Activated T-helper 17 cell treated with anti-CD3 and anti-CD28 coated beads, Interleukin-2, amount 50 U/mL, for 72 hours (primary cell): ENCODE data around the gene SYNGR3. TPM values are rescaled to one million over a fixed set of nuclear protein-coding genes. Genes with fewer than 3 reads are reported as not detected.

Source experiments
- ATAC-seq: fragments of 150-1000 bp; cut with Tn5 transposase; replicated peaks from 2 replicates; pipeline ENCODE4 v1.10.0; 2021; ENCODE audit warnings: mild to moderate bottlenecking, moderate library complexity
- H3K27ac Mint-ChIP-seq: one replicate; pipeline ENCODE4 v1.8.0; 2022; ENCODE audit warnings: mixed read lengths
- H3K27me3 Mint-ChIP-seq: one replicate; pipeline ENCODE4 v1.8.0; 2022; ENCODE audit warnings: mixed read lengths
- H3K36me3 Mint-ChIP-seq: one replicate; pipeline ENCODE4 v1.8.0; 2022; ENCODE audit warnings: low read depth, mild to moderate bottlenecking, mixed read lengths
- H3K4me1 Mint-ChIP-seq: one replicate; pipeline ENCODE4 v1.8.0; 2022; ENCODE audit warnings: mixed read lengths
- H3K4me3 Mint-ChIP-seq: one replicate; pipeline ENCODE4 v1.8.0; 2022; ENCODE audit warnings: mild to moderate bottlenecking, mixed read lengths
- H3K9me3 Mint-ChIP-seq: one replicate; pipeline ENCODE4 v1.8.0; 2022; ENCODE audit warnings: mixed read lengths
- total RNA-seq, 2 donors: library from RNA; stranded (reverse); gene quantifications; one replicate each; pipeline ENCODE4 v1.2.3, GENCODE V29; 2022

SYNGR3 gene
- total RNA-seq, 2 donors from 2014 or later, result 5.9 to 7.9 TPM

- no peak overlapping the region for H3K4me3 Mint-ChIP-seq
- H3K27me3 Mint-ChIP-seq, result no peaks in the 10 kb centered on the region
- no peak overlapping the region for H3K27ac Mint-ChIP-seq
- ATAC-seq, result no peak
- H3K9me3 Mint-ChIP-seq, result no peaks in the 10 kb centered on the region
- H3K4me1 Mint-ChIP-seq, result no peaks in the 10 kb centered on the region
- no peaks in the 10 kb centered on the region for H3K36me3 Mint-ChIP-seq
Observed at GRCh38 chr16:2037647-2038381, 48.0 kb downstream of the SYNGR3 start.

GRCh38 chr16:2038382-2039231 is 48.8 kb downstream of the SYNGR3 start:
- no peak overlapping the region for H3K4me3 Mint-ChIP-seq
- H3K36me3 Mint-ChIP-seq, result no peaks in the 10 kb centered on the region
- no peaks in the 10 kb centered on the region for H3K4me1 Mint-ChIP-seq
- ATAC-seq, result no peak
- H3K27me3 Mint-ChIP-seq, result no peaks in the 10 kb centered on the region
- no peak overlapping the region for H3K27ac Mint-ChIP-seq
- no peaks in the 10 kb centered on the region for H3K9me3 Mint-ChIP-seq

DNA sequence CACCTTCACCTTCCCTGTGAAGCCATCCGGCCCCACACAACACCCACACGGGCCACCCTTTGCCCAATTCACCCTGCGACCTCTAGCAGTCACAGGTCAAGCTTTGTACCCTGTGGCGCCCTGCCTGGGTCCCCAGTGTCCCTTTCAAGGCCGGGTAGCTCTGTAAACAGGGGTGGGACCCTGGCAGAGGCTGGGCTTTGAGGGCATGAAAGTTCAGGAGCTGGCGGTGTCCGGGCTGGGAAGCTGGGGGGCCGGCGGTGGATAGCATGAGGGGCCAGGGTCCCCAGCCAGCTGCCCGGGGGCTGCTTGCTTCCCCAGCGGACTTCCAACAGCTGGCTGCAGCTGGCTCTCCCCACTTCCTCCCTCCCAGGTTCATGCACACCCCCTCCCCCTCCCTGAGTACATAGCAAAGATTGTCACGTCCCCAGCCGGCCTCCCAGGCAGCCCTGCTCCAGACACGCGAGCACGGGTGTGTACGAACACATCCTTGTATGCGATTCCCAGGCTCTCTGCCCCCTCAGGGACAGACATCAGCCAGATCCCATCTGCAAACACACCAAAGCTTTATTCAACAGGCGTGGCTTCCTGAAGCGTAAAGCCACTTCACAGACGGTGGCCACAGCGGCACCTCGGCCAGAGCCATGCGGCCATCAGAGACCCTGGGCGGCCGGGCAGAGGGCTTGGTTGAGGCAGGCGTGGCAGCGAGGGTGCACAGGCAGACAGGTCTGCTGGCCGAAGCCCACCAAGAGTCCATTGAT is 49.7 kb downstream of the SYNGR3 start:
- H3K4me1 Mint-ChIP-seq, result no peaks in the 10 kb centered on the region
- no peaks in the 10 kb centered on the region for H3K36me3 Mint-ChIP-seq
- H3K27me3 Mint-ChIP-seq, result no peaks in the 10 kb centered on the region
- no peak for ATAC-seq
- no peaks in the 10 kb centered on the region for H3K9me3 Mint-ChIP-seq
- no peak overlapping the region for H3K4me3 Mint-ChIP-seq
- H3K27ac Mint-ChIP-seq, result no peak overlapping the region

DNA sequence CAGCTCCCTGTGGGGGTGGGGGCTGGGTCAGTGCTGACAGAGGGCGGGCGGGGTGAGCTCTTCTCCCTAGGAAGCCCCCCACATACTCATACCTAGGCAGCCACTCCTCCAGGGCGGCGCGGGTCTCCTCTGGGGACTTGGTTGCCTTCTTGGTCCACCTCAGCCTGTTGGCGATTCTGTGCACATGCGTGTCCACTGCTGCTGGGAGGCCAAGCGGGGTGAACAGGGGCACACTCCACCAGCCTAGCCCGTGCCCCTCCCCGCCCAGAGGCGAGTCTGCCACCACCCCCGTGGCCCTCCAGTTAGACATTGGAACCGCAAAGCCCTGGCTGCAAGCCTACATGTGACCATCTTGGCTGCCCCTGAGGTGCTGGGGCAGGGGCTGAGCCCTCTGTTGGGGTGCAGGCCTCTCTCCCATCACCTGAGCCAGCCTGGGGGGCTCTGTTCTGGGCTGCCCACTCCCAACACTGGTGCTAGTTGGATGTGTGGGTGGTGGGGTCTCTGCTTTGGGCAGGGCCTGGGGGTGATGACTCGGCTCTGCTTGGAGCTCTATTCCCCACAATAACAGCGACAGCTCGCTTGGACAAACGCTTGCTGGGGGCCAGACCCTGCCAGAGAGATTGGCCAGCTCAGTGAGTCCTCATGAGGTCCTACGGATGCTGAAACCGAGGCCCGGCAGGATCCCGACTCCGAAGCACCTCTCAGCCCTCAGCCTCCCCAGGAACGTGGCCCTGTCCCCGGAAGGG is 50.4 kb downstream of the SYNGR3 start:
- Mint-ChIP-seq H3K36me3 (no peaks in the 10 kb centered on the region), H3K27ac (no peak overlapping the region), H3K4me3 (no peak overlapping the region), H3K9me3 (no peaks in the 10 kb centered on the region), H3K27me3 (no peaks in the 10 kb centered on the region), H3K4me1 (no peaks in the 10 kb centered on the region)
- no peak for ATAC-seq

DNA sequence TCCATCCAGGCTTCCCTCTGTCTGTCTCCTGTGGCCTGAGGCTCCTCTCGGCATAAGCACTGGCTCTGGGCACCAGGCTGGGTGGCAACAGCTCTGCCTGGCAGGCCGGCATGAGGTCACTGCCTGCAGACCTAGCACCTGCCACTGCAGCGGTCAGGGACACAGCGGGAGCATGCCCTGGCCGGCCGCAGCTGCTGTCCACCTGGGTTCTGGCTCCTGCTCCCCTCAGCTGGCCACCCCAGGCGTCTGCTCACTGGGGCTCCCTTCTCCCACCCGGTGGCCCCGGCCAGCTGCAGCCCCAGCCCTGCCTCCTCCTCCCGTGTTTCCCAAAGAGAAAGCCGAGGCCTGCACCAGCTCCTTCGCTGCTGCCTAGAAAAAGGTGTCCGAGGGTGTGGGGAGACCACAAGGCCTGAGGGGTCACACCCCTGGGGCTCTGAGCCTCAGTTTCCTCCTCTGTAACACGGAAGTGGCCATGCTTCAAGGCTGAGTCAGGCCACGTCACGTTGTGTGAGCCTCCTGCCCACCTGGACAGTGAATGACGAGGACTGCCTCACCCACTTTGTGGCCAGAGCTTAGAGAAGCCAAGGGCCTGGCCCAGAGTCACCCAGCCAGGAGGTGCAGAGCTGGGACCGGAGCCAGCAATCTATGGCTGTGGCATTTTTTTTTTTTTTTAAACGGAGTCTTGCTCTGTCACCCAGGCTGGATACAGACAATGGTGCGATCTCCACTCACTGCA is 51.2 kb downstream of the SYNGR3 start:
- Mint-ChIP-seq H3K4me3 (no peak overlapping the region), H3K27me3 (no peaks in the 10 kb centered on the region), H3K4me1 (no peaks in the 10 kb centered on the region), H3K9me3 (no peaks in the 10 kb centered on the region), H3K36me3 (no peaks in the 10 kb centered on the region), H3K27ac (no peak overlapping the region)
- ATAC-seq, result no peak

- ATAC-seq, result no peak
- H3K4me1 Mint-ChIP-seq, result peaks cover 4% of the 10 kb centered on the region
- no peak overlapping the region for H3K27ac Mint-ChIP-seq
- no peak overlapping the region for H3K4me3 Mint-ChIP-seq
- no peaks in the 10 kb centered on the region for H3K27me3 Mint-ChIP-seq
- H3K36me3 Mint-ChIP-seq, result no peaks in the 10 kb centered on the region
- H3K9me3 Mint-ChIP-seq, result no peaks in the 10 kb centered on the region
Observed at GRCh38 chr16:2042171-2042985, 52.6 kb downstream of the SYNGR3 start.

GRCh38 chr16:2042986-2043666 is 53.4 kb downstream of the SYNGR3 start:
- H3K4me3 Mint-ChIP-seq, result no peak overlapping the region
- H3K27me3 Mint-ChIP-seq, result no peaks in the 10 kb centered on the region
- H3K4me1 Mint-ChIP-seq, result peaks cover 4% of the 10 kb centered on the region
- no peak overlapping the region for H3K27ac Mint-ChIP-seq
- ATAC-seq, result no peak
- no peaks in the 10 kb centered on the region for H3K36me3 Mint-ChIP-seq
- H3K9me3 Mint-ChIP-seq, result no peaks in the 10 kb centered on the region

Other genes starting within 250 kb of the SYNGR3 start
- 10 to 100 TPM; 39.3 to 39.9 TPM for gene NME3, start 218.4 kb upstream of the SYNGR3 start, total RNA-seq
- gene EME2, start 217.2 kb upstream of the SYNGR3 start, total RNA-seq, result 10 to 100 TPM; 37.6 to 39.6 TPM
- gene MRPS34, start 216.8 kb upstream of the SYNGR3 start, total RNA-seq, result 100 to 1,000 TPM in 1 of 2 donors, 10 to 100 TPM in 1; 80.8 to 190 TPM
- 10 to 100 TPM; 20.3 to 21.1 TPM for gene SPSB3, start 207.4 kb upstream of the SYNGR3 start, total RNA-seq
- gene NUBP2, start 207.0 kb upstream of the SYNGR3 start, total RNA-seq, result 10 to 100 TPM; 32.6 to 58.8 TPM
- under 1 TPM; 0.13 to 0.15 TPM for gene IGFALS, start 196.3 kb upstream of the SYNGR3 start, total RNA-seq
- 10 to 100 TPM; 40.9 to 42.0 TPM for gene HAGH, start 163.1 kb upstream of the SYNGR3 start, total RNA-seq
- gene FAHD1, start 162.8 kb upstream of the SYNGR3 start, total RNA-seq, result 10 to 100 TPM; 19.2 to 19.3 TPM
- under 1 TPM in 1 of 2 donors, not detected in 1; 0.79 TPM for gene MEIOB, start 117.8 kb upstream of the SYNGR3 start, total RNA-seq
- not detected for gene HS3ST6, start 71.6 kb upstream of the SYNGR3 start, total RNA-seq
- gene MSRB1, start 46.8 kb upstream of the SYNGR3 start, total RNA-seq, result 10 to 100 TPM; 31.5 to 34.3 TPM
- under 1 TPM in 1 of 2 donors, not detected in 1; 0.37 TPM for gene RPL3L, start 35.3 kb upstream of the SYNGR3 start, total RNA-seq
- 100 to 1,000 TPM in 1 of 2 donors, 10 to 100 TPM in 1; 65.3 to 122 TPM for gene NDUFB10, start 30.4 kb upstream of the SYNGR3 start, total RNA-seq
- gene RPS2, start 25.1 kb upstream of the SYNGR3 start, total RNA-seq, result 1,000 to 10,000 TPM; 4,570 to 4,579 TPM
- under 1 TPM in 1 of 2 donors, not detected in 1; 0.32 TPM for gene RNF151, start 23.1 kb upstream of the SYNGR3 start, total RNA-seq
- 10 to 100 TPM; 23.0 to 37.3 TPM for gene TBL3, start 17.9 kb upstream of the SYNGR3 start, total RNA-seq
- gene NOXO1, start 8.5 kb upstream of the SYNGR3 start, total RNA-seq, result 1 to 10 TPM in 1 of 2 donors, not detected in 1; 1.0 TPM
- 10 to 100 TPM; 12.4 to 28.5 TPM for gene GFER, start 5.8 kb upstream of the SYNGR3 start, total RNA-seq
- 10 to 100 TPM; 41.2 to 79.6 TPM for gene ZNF598, start 19.9 kb downstream of the SYNGR3 start, total RNA-seq
- gene NPW, start 29.8 kb downstream of the SYNGR3 start, total RNA-seq, result 1 to 10 TPM in 1 of 2 donors, not detected in 1; 2.8 TPM
- 1 to 10 TPM in 1 of 2 donors, under 1 TPM in 1; 0.21 to 2.9 TPM for gene NHERF2, start 36.9 kb downstream of the SYNGR3 start, total RNA-seq
- gene NTHL1, start 57.9 kb downstream of the SYNGR3 start, total RNA-seq, result 10 to 100 TPM; 13.2 to 37.6 TPM
- gene TSC2, start 58.0 kb downstream of the SYNGR3 start, total RNA-seq, result 10 to 100 TPM; 79.3 to 83.7 TPM
- 100 to 1,000 TPM in 1 of 2 donors, 10 to 100 TPM in 1; 71.8 to 122 TPM for gene PKD1, start 145.9 kb downstream of the SYNGR3 start, total RNA-seq
- gene RAB26, start 158.7 kb downstream of the SYNGR3 start, total RNA-seq, result under 1 TPM; 0.28 to 0.34 TPM
- 10 to 100 TPM; 49.8 to 80.1 TPM for gene TRAF7, start 165.8 kb downstream of the SYNGR3 start, total RNA-seq
- 1 to 10 TPM in 1 of 2 donors, under 1 TPM in 1; 0.78 to 6.6 TPM for gene CASKIN1, start 206.6 kb downstream of the SYNGR3 start, total RNA-seq
- gene MLST8, start 215.5 kb downstream of the SYNGR3 start, total RNA-seq, result 10 to 100 TPM; 33.4 to 48.8 TPM
- gene BRICD5, start 220.9 kb downstream of the SYNGR3 start, total RNA-seq, result 1 to 10 TPM; 6.9 to 8.9 TPM
- 10 to 100 TPM; 11.6 to 21.6 TPM for gene PGP, start 224.9 kb downstream of the SYNGR3 start, total RNA-seq
- gene E4F1, start 233.6 kb downstream of the SYNGR3 start, total RNA-seq, result 10 to 100 TPM; 20.1 to 22.8 TPM
- gene DNASE1L2, start 246.5 kb downstream of the SYNGR3 start, total RNA-seq, result 1 to 10 TPM; 2.4 to 2.7 TPM